Daoy (cell line): Measurements from ENCODE around the gene TBC1D14. TPM values are rescaled to one million over a fixed set of nuclear protein-coding genes. Genes with fewer than 3 reads are reported as not detected.
"Not testable (repeated sequence)": the region's sequence is repeated elsewhere in the genome, so short reads cannot be mapped to it uniquely, and the experiment has no call there.

Source experiments
- DNase-seq: peaks from one replicate; pipeline ENCODE4 v3.0.0-alpha.2; 2015; ENCODE audit warnings: low read depth
- total RNA-seq: library from RNA; depleted of rRNA; stranded (reverse); fragments of >200 nt; shearing (Covaris generic); gene quantifications from 2 replicates; pipeline ENCODE4 v1.2.3, GENCODE V29; 2014

The TBC1D14 gene
- total RNA-seq, 1 experiment from 2014 or later: 37.0 TPM

GRCh38 chr4:7059662-7060061 lies 150.0 kb downstream of the TBC1D14 start:
- no peak for DNase-seq

- DNase-seq: no peak
These were observed 150.9 kb downstream of the TBC1D14 start for GRCh38 chr4:7060346-7061150.

GRCh38 chr4:7061815-7062214 lies 152.2 kb downstream of the TBC1D14 start:
- no peak for DNase-seq

GRCh38 chr4:7062816-7063215 lies 153.2 kb downstream of the TBC1D14 start:
- no peak for DNase-seq

GRCh38 chr4:7063362-7063761 lies 153.7 kb downstream of the TBC1D14 start:
- DNase-seq: no peak

GRCh38 chr4:7066006-7066405 lies 156.4 kb downstream of the TBC1D14 start:
- no peak for DNase-seq

GRCh38 chr4:7066493-7066892 lies 156.9 kb downstream of the TBC1D14 start:
- no peak for DNase-seq

- DNase-seq: no peak
These were observed 157.5 kb downstream of the TBC1D14 start for GRCh38 chr4:7067126-7067451.

GRCh38 chr4:7067452-7068278 lies 158.0 kb downstream of the TBC1D14 start, which contains the start of gene GRPEL1:
Gene GRPEL1 (minus strand): TSS chr4:7068064. CDS start chr4:7068032, 32 bp downstream.
- DNase-seq: peak; percentile 99

- DNase-seq: no peak
These were observed 158.7 kb downstream of the TBC1D14 start for GRCh38 chr4:7068279-7068842.

GRCh38 chr4:7068883-7069282 lies 159.3 kb downstream of the TBC1D14 start:
- DNase-seq: peak; percentile 40

GRCh38 chr4:7070729-7071511 lies 161.3 kb downstream of the TBC1D14 start:
- peak; percentile 70 for DNase-seq

- DNase-seq: no peak
These were observed 163.4 kb downstream of the TBC1D14 start for GRCh38 chr4:7073059-7073458.

- peak; percentile 68 for DNase-seq
These were observed 164.1 kb downstream of the TBC1D14 start for GRCh38 chr4:7073526-7074390.

- no peak for DNase-seq
These were observed 164.8 kb downstream of the TBC1D14 start for GRCh38 chr4:7074426-7074825.

- DNase-seq: peak; percentile 26
These were observed 166.5 kb downstream of the TBC1D14 start for GRCh38 chr4:7075962-7076695.

GRCh38 chr4:7076696-7077082 lies 167.1 kb downstream of the TBC1D14 start:
- no peak for DNase-seq

GRCh38 chr4:7077371-7077770 lies 167.7 kb downstream of the TBC1D14 start:
- DNase-seq: no peak

- DNase-seq: no peak
These were observed 168.4 kb downstream of the TBC1D14 start for GRCh38 chr4:7078025-7078424.

- DNase-seq: not testable (repeated sequence)
These were observed 169.9 kb downstream of the TBC1D14 start for GRCh38 chr4:7079483-7079882.
